ENCODE data around the gene FBXW7.

FBXW7 gene

DNA sequence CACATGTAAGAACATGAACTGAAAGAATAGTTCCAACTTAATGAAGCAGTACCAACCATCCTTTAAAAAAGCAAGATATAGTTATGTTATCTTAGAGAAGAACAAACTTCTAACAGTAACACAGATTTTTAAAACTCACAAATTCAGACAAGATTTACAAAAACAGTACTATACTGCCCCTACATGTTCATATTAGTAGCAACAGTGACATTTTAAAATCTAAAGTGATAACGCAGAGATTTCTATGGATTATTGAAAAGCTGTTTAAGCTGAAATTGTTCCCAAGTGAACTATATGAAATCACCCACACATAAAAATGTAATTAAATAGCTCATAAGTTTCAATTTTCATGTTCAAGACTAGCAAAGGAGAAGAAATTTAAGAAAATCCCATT, 166.0 kb downstream of the FBXW7 start:
- no peak for DNase-seq (ENCODE audit: low read depth, low spot score)

DNA sequence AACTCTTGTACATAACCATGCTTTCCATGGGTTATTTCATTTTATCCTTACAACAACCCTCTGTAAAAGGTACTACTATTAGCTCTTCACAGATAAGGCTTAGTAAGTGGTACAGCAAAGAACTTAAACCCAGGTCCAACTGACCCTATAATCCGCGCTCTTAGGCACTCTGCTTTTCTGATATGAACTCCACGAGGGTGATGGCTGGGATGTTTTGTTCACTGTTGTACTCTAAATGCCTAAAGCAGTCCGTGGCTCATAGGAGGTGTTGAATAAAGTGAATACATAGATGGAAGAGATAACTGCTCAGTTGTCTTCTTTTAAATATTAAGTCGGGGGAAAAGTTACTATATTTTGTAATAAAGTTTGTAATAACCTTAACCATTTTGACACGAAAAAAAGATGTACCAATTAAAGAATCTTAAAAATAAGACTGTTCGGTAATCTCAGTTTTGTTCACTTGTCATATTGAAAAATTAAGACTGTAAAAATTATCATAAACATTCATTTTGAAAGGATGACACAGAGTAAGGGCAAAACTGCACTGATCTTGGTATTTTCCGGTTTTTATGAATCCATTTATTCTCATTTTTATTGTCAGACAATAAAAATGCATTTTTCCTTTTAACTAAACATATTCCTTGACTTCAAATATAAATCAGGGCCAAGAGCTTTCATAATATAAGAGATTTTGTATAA, 166.5 kb downstream of the FBXW7 start:
- no peak for DNase-seq (ENCODE audit: low read depth, low spot score)

DNA sequence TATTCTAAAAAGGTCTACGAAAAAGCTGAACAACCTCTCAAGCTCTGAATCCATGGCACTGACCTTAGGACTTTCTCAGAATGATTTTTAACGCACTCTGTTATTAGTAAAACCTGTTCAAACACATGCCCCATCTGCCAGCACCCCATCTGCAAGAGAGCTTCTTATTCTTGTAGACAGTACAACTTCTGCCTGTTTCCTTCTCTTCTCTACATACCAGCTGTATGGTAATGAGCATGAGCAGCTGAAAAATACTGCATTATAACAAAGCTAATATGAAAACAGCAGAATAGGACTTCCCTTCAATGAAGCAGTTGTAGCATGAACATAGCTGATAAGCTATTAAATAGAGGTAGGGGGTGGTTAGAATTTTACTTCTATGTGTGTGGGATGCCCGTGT, 167.9 kb downstream of the FBXW7 start:
- DNase-seq (ENCODE audit: low read depth, low spot score), result no peak

DNA sequence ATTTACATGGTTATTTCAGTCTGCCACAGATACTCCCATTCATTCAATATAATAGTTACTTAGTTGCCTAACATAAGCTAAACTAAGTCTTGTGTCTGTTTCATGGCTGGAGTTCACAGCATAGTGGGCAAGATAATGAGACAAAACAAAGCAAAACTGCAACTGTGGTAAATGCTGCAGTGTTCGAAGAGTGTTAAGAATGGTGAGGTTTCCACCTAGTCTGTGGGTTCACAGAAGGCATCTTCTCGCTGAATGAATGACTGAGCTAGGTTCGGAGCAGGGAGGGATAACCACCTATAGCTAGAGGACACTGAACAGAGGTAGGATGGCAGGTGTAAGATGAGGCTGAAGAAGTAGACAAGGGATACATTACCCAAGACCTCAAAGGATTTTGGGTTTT, 171.0 kb downstream of the FBXW7 start:
- DNase-seq (ENCODE audit: low read depth, low spot score), result no peak

DNA sequence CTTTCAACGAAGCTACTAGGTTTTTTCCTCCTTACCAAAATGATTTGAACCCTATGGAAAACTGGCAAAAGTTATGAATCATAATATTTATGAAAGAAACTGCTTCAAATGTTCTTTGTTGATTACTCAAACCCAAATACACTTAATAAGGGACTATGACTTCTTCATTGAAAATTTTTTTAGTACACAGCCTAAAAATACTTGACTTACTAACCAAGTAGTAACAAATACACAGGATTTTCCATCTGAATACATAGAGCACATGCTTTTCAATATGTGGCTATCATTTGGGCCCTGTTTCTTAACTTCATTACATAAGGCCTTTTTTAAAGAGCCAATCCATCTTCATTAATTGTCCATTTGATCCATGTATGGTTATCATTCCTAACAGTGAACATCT, 171.5 kb downstream of the FBXW7 start:
- no peak for DNase-seq (ENCODE audit: low read depth, low spot score)

DNA sequence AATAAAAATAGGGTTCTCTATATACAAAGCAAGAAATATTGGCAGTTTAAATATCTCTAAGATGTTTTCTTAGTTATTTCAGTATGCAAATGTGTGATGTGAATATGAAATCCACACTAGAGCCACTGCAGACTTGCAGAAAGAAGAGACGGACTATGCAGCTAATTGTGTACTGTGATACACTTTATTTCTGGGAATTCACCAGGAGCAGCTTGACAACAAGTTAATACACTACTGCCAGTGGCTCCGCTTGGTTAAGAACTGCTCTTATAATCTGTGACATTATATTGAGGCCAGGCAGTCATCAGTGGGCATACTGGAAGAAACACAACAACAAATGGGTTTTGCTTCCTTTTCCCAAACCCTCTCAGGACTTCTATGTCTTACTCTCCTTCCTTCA, 172.0 kb downstream of the FBXW7 start:
- no peak for DNase-seq (ENCODE audit: low read depth, low spot score)

DNA sequence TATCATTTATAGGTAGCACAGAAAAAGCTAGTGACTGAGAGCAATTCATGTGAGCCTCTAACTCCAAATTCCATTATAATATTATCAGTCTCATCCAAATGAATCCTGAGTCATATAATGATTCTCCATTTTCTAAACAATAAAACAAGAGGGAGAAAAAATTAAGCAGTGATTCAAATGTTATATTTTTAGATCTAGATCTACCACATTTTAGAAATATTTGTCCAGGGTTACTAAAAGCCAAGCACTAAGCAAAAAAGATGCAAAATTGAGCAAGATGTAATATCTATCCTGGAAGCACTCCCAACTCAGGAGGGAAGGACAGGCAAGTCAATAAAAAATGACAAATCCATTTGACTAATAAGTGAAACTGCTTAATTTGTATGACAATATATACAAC, 172.8 kb downstream of the FBXW7 start:
- DNase-seq (ENCODE audit: low read depth, low spot score), result no peak

DNA sequence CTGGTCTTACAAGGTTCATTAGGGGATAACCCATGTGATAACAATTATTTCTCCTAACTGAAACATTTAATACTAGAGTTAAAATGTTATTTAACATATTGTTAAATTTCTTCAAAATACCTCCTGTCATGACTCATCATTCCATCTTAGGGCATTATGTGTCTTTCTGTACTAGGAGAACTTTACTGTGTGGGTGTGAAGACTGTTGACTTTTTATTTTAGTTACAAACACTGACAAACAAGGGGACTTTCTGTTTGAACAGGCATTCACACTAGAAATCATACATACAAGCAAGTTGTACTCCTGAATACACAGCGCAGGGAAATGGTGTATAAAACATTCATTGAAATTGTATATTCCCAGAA, 175.9 kb downstream of the FBXW7 start:
- DNase-seq (ENCODE audit: low read depth, low spot score), result no peak

DNA sequence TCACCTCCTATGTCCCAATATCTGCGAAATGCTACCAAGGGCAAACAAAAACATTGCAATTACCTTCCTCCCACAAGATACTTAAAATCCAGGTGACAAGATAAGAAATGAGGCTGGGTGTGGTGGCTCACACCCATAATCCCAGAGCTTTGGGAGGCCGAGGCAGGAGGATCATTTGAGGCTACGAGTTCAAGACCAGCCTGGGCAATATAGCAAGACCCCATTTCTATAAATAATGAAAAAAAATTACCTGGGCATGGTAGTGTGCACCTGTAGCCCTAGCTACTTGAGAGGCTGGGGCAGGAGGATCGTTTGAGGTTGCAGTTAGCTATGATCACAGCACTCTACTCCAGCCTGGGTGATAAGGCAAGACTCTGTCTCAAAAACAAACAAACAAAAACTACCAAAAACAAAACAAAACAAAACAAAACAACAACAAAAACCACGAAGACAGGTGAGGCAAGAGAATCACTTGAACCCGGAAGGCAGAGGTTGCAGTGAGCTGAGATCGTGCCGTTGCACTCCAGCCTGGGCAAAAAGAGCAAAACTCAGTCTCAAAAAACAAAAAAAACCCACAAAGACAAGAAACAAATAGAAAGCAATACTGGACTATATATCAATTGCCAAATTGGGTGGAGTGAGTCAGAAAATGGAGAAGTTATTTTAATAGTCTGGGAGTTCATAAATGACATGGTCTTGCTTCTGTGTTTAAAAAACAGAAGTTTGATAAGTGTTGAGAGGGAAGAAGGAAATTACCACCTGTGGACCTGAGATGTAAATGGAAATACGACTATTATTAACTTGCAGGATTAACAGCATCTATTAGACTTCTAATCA, 176.5 kb downstream of the FBXW7 start:
- no peak for DNase-seq (ENCODE audit: low read depth, low spot score)

DNA sequence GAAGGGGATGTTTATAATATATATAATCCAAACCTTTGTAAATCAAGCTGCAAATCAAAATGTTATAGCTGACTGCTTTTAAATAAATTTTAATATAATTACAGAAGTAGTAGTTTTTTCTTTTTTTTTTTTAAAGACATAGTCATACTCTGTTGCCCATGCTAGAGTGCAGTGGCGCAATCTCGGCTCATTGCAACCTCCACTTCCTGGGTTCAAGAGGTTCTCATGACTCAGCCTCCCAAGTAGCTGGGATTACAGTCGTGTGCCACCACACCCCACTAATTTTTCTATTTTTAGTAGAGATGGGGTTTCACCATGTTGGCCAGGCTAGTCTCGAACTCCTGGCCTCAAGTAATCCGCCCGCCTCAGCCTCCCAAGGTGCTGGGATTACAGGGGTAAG, 178.7 kb downstream of the FBXW7 start:
- DNase-seq (ENCODE audit: low read depth, low spot score), result no peak

DNA sequence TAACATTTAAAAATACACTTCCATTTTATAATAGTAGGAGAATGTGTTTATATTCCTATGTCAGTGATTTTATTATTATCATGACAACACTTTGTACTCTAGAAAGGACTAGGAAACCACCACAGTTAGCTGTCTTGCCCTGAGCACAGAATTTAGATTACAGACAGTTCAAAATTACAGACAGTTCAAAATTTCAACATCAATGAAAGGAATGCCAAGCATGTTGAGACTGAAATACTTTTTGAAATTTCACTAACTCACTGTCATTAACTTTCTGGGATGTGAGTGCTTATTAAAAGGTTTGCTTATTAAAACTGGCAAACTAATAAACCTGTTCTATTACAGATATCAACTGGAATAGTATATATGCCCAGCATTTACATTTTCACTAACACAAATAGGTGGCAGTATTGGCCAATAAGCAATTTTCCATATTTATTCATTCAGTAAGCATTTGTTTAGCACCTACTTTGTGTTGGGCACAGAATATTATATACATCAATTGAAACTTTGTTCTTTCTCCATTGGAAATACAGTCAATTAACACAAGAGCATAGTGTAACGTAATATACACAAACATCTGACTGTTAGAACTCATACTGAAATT, 179.4 kb downstream of the FBXW7 start:
- DNase-seq (ENCODE audit: low read depth, low spot score), result no peak

DNA sequence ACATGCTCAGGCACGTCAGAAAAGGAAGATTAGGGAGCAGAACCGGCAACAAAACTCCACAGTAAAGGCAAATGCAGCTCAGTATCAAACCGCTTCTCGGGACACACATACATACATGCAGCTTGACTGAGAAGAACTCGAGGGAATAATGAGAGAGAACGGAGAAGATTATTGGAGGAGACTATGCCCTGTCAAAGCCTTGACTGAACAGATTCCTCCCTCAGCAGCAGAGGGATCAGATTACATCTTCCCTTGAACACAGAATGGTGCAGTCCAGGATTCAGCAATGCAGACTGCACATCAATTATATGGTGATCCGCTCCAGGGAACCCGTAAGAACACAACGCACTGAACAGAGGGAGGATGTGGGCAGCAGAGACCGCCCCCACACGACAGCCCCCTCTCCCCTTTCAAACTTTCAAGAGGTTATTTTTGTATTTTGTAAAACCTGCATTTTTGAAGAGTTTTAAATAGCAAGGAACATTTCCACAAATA, 183.2 kb downstream of the FBXW7 start:
- no peak for DNase-seq (ENCODE audit: low read depth, low spot score)

DNA sequence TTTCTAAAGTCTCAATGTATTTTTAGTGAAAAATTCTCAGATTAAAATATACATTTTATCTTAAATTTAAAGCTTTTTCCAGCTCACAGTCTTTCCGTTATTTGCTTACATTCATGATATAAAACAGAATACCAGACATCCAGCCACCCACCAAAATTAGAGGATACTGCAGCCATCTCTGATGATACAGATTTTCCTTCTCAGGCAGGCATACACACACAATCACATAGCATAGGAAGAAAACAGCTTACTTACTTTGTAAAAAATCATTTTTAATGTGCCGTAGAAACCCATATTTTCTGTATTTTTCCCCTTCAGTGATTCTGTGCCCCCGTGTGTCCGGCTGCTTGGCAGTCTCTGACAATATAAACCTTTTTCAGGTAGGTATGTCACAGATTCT, 183.7 kb downstream of the FBXW7 start:
- DNase-seq (ENCODE audit: low read depth, low spot score), result no peak

DNA sequence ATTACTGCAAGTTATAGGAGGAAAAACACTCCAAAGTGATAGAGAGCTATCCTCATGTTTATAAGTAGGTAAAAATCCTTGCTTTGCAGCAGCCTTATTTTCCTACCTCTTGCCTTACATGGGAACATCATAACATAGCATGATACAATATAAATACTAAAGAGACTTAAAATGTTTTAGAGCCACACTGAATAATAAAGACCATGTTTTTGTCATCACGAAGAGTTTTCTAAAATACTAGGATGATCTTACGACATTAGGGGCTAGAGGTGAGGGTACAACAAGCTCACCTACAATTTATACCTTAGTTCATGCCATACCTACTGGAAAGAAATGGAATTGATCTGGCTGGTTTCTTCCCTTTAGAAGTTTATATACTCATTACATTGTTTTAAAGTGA, 184.8 kb downstream of the FBXW7 start:
- DNase-seq (ENCODE audit: low read depth, low spot score), result no peak

DNA sequence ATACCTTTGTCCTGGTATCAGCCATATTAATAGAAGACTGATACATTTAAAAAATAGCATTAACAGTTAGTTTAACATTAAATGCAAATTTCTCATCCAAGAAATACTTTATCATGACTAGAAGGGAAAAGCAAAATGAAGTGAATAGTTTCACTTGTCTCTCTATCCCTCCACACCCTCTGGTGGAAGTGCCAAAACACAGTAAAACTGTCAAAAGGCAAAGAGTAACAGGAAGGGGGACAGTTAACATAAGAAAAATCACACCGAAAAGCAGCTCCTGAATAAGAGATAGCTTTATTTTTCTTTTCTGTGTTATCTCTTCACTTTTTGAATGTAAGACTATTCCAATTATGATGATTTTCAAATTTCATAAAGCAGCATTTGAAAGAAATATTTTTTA, 187.2 kb downstream of the FBXW7 start:
- DNase-seq (ENCODE audit: low read depth, low spot score), result no peak

DNA sequence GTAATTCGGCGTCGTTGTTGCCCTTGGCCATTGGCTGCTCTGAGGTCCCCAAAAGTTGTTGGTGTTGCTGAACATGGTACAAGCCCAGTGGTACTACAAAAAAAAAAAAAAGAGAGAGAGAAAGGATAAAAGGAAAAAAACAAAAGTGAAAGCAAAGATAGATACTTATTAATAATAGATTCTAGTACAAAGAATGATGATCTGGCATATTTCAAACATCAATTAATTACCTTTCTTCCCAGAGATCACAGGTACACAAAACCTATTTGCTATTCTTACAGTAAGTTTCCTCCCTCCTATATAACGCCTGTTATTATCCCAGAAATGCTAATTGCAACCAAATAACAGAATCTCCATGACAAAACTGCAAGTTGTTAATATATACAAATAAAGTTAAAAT, 188.9 kb downstream of the FBXW7 start:
- no peak for DNase-seq (ENCODE audit: low read depth, low spot score)

DNA sequence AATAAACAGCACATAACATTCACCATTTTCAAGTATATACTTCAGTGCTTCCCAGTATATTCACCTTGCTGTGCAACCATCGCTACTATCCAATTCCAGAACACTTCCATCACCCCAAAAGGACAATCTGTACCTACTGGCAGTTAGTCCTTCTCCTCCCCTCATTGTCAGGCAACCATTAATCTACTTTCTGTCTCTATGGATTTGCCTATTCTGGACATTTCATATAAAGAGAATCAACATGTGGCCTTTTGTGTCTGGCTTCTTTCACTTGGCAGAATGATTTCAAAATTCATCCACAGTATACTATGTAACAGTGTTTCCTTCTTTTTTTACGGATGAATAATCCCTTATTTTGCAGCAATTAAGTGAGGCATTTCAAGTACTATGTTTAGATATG, 189.4 kb downstream of the FBXW7 start:
- no peak for DNase-seq (ENCODE audit: low read depth, low spot score)

DNA sequence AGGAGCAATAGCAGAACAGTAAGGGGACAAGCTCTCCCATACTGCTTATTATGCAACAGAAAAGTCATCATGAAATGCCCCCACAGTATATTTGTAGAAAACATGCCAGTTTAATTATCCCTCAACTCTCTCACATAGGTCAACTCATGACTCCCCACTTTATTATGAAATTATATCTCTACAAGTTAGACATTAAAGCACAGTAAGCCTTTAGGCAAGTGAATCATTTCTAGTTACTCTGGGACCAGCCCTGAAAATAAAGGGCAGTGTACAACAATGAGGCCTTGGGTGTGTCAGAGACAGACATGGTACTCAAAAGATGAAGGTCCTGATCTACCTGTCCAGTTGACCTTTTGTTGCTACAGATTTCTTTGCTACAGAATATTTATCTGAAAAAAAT, 191.9 kb downstream of the FBXW7 start:
- no peak for DNase-seq (ENCODE audit: low read depth, low spot score)

DNA sequence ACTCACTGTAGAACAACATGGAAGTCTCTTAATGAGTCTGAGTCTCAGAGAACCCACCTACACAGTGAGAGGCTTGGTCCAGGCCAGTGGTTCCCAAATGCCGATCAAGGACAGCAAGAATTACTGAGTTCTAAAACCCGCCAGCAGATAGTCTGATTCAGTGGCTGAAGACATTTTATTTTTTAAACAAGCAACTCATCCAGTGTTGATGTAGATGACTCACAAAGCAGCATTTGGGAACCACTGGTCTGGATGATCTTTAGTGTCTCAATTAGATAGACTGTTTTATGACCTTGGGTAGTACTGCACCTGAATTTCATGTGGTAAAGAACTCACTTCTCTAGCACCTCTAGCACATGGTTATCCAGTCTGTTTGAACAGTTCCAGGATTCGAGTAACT, 193.6 kb downstream of the FBXW7 start:
- no peak for DNase-seq (ENCODE audit: low read depth, low spot score)

DNA sequence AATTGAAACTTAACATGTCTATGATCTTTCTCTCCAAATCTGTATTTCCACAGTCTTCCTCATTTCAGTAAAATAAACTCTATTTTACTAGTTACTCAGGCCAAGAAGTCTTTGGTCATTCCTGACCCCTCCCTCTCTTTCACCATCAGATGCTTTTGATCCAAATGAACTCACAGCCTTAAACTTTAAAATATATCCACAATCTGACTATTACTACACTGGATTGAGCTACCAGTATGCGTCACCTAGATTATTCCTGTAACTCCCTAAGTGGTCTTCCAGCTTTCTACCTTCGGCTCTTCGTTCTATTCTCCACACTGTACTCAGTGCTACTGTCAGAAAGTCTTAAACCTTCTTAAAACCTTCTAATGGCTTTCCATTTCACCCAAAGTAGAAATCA, 195.1 kb downstream of the FBXW7 start:
- no peak for DNase-seq (ENCODE audit: low read depth, low spot score)

DNA sequence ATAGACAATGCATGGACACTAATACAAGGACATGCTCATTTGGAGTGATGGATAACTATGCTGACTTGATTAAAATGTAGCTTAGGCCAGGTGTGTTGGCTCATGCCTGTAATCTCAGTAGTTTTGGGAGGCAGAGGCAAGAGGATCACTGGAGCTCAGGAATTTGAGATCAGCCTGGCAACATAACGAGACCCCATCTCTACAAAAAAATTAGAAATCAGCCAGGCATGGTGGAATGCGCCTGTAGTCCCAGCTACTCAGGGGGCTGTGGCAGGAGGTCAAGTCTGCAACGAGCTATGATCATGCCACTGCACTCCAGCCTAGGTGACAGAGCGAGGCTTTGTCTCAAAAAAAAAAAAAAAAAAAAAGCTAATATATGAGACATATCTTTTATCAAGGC, 196.3 kb downstream of the FBXW7 start:
- no peak for DNase-seq (ENCODE audit: low read depth, low spot score)

DNA sequence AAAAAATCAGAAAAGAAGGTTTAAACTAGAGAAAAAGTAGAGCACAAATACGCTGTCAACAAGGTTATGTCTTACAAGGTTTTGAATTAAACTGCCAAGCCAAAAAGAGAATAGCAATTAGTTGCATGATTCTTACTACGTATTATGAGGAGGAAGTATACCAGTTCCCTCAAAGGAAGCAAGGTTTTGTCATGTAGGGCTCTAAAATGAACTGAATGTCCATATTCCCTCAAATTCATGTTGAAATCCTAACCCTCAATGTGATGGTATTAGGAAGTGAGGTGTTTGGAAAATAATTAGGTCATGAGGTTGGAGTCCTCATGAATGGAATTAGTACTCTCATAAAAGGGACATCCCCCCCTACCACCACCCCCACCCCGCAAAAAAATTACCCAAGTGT, 201.0 kb downstream of the FBXW7 start:
- no peak for DNase-seq (ENCODE audit: low read depth, low spot score)

DNA sequence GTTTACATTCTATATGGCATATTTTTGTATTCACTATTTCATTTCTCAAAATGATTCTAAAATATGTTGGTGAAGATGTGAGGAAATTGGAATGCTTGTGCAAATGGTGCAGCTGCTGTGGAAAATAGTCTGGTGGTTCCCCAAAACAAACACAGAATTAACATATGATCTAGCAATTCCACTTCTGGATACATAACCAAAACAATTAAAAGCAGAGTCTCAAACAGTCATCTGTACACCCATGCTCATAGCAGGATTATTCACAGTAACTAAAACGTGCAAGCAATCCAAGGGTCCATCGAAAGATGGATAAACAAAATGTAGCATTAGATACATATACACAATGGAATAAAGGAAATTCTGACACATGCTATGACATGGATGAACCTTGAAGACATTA, 204.8 kb downstream of the FBXW7 start:
- no peak for DNase-seq (ENCODE audit: low read depth, low spot score)

All from activated naive CD8-positive, alpha-beta T cell treated with anti-CD3 and anti-CD28 coated beads, Interleukin-2, amount 50 U/mL, for 16 hours (primary cell).